SK-N-SH treated with all-trans-retinoic acid at 6 μM for 48 hours (cell line): ENCODE results near the gene CD151.
A peak's percentile ranks its signal among the peaks of the same experiment; 100 is the strongest.

Experiments used
- ATAC-seq: fragments of 200-7000 bp; cut with Tn5 transposase; 3 replicates; pipeline ENCODE4 v1.9.1; 2020; ENCODE audit warnings: mild to moderate bottlenecking, moderate library complexity
- ARNTL ChIP-seq: fragments of 450-650 bp; formaldehyde crosslinking; IDR thresholded peaks from 2 replicates; pipeline ENCODE4 v1.5.0; 2020; ENCODE audit warnings: low read depth, mild to moderate bottlenecking, moderate library complexity, borderline replicate concordance
- BACH2 ChIP-seq: fragments of 250-450 bp; sonication (Bioruptor Pico); IDR thresholded peaks from 2 replicates; pipeline ENCODE4 v1.9.0; 2021; ENCODE audit warnings: mild to moderate bottlenecking, borderline replicate concordance
- ESRRG ChIP-seq: fragments of 250-450 bp; sonication (Bioruptor Pico); IDR thresholded peaks from 2 replicates; pipeline ENCODE4 v1.6.1; 2021; ENCODE audit warnings: mild to moderate bottlenecking
- GLIS3 ChIP-seq: fragments of 250-450 bp; sonication (Bioruptor Pico); IDR thresholded peaks from 2 replicates; pipeline ENCODE4 v1.5.0; 2020; ENCODE audit warnings: mild to moderate bottlenecking, moderate library complexity
- ISL1 ChIP-seq: fragments of 250-450 bp; sonication (Bioruptor Pico); IDR thresholded peaks from 2 replicates; pipeline ENCODE4 v2.1.2; 2022; ENCODE audit warnings: mild to moderate bottlenecking, moderate library complexity
- OSR1 ChIP-seq: fragments of 250-450 bp; sonication (Bioruptor Pico); IDR thresholded peaks from 2 replicates; pipeline ENCODE4 v1.8.0; 2022; ENCODE audit warnings: moderate library complexity, mild to moderate bottlenecking, inconsistent platforms
- PPARA ChIP-seq: fragments of 250-450 bp; sonication (Bioruptor Pico); IDR thresholded peaks from 2 replicates; pipeline ENCODE4 v1.5.0; 2020; ENCODE audit warnings: mild to moderate bottlenecking, borderline replicate concordance
- RARB ChIP-seq: fragments of 250-450 bp; sonication (Bioruptor Pico); IDR thresholded peaks from 2 replicates; pipeline ENCODE4 v1.8.0; 2021; ENCODE audit warnings: mild to moderate bottlenecking, moderate library complexity
- SNAI2 ChIP-seq: fragments of 250-450 bp; sonication (Bioruptor Pico); IDR thresholded peaks from 2 replicates; pipeline ENCODE4 v1.5.0; 2020; ENCODE audit warnings: mild to moderate bottlenecking, moderate library complexity
- ZC3H10 ChIP-seq: fragments of 250-450 bp; sonication (Bioruptor Pico); IDR thresholded peaks from 2 replicates; pipeline ENCODE4 v1.5.1; 2021; ENCODE audit warnings: mild to moderate bottlenecking, moderate library complexity
- ZFP3 ChIP-seq: fragments of 250-450 bp; sonication (Bioruptor Pico); IDR thresholded peaks from 2 replicates; pipeline ENCODE4 v1.5.0; 2020; ENCODE audit warnings: mild to moderate bottlenecking, moderate library complexity
- ZFP30 ChIP-seq: fragments of 450-650 bp; formaldehyde crosslinking; IDR thresholded peaks from 2 replicates; pipeline ENCODE4 v1.5.0; 2022; ENCODE audit warnings: mild to moderate bottlenecking, moderate library complexity
- ZNF70 ChIP-seq: fragments of 450-650 bp; formaldehyde crosslinking; IDR thresholded peaks from 2 replicates; pipeline ENCODE4 v1.5.0; 2020; ENCODE audit warnings: mild to moderate bottlenecking, moderate library complexity
- ZNF8 ChIP-seq: fragments of 450-650 bp; formaldehyde crosslinking; IDR thresholded peaks from 2 replicates; pipeline ENCODE4 v1.5.0; 2020; ENCODE audit warnings: mild to moderate bottlenecking, moderate library complexity
- TF ChIP-seq, protein P1 (sequence below): fragments of 250-450 bp; sonication (Bioruptor Pico); IDR thresholded peaks from 2 replicates; pipeline ENCODE4 v1.5.0; 2020; ENCODE audit warnings: mild to moderate bottlenecking, moderate library complexity
- TF ChIP-seq, protein P2 (sequence below): fragments of 250-450 bp; sonication (Bioruptor Pico); IDR thresholded peaks from 2 replicates; pipeline ENCODE4 v1.5.1; 2020; ENCODE audit warnings: low read depth, mild to moderate bottlenecking, moderate library complexity
- TF ChIP-seq, protein P3 (sequence below): fragments of 250-450 bp; sonication (Bioruptor Pico); IDR thresholded peaks from 2 replicates; pipeline ENCODE4 v1.8.0; 2021; ENCODE audit warnings: low read depth, mild to moderate bottlenecking, moderate library complexity, borderline replicate concordance
- TF ChIP-seq, protein P4 (sequence below): fragments of 250-450 bp; sonication (Bioruptor Pico); IDR thresholded peaks from 2 replicates; pipeline ENCODE4 v1.8.0; 2020; ENCODE audit warnings: mild to moderate bottlenecking, moderate library complexity, borderline replicate concordance

The CD151 gene

DNA sequence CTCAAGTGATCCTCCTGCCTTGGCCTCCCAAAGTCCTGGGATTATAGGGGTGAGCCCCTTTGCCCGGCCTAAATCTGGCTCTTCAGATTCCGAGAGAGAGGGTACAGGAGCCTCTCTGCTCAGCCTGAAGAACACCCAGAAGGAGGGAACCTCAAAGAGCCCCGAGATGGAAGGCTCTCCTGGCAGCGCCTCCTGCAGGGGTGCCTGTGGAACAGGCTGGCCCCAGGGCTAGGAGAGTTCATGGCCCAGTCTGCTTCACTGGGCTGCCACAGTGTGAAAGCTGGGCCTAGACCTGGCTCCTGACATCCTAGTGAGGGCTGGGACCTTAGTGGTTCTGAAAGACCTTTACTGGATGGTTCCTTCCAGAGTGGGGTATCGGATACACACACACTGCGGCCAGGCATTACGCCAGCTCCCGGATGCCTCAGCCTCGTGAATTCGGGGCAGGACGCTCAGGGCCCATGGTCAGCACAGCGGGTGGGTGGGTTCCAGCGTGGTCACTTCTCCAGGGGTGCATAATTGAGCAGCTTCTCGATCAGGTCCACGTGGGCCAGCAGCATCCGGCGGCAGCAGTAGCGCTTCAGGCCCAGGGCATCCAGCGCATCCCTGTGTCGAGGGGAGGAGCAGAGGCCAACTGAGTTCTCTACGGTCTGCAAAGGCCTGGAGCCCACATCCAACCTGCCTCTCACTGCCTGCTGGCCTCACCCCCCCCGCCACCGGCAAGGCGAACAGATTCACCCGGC lies 7.3 kb downstream of the CD151 start:
- TF ChIP-seq ARNTL (CRISPR knock-in tag) (no peak), ESRRG (CRISPR knock-in tag) (no peak), ZNF70 (CRISPR knock-in tag) (no peak), SNAI2 (CRISPR knock-in tag) (no peak), ISL1 (CRISPR knock-in tag) (no peak), ZFP30 (CRISPR knock-in tag) (no peak), ZFP3 (CRISPR knock-in tag) (no peak), RARB (CRISPR knock-in tag) (no peak), ZC3H10 (no peak), ZNF8 (CRISPR knock-in tag) (no peak), PPARA (CRISPR knock-in tag) (no peak)
- TF ChIP-seq, protein P1, sequence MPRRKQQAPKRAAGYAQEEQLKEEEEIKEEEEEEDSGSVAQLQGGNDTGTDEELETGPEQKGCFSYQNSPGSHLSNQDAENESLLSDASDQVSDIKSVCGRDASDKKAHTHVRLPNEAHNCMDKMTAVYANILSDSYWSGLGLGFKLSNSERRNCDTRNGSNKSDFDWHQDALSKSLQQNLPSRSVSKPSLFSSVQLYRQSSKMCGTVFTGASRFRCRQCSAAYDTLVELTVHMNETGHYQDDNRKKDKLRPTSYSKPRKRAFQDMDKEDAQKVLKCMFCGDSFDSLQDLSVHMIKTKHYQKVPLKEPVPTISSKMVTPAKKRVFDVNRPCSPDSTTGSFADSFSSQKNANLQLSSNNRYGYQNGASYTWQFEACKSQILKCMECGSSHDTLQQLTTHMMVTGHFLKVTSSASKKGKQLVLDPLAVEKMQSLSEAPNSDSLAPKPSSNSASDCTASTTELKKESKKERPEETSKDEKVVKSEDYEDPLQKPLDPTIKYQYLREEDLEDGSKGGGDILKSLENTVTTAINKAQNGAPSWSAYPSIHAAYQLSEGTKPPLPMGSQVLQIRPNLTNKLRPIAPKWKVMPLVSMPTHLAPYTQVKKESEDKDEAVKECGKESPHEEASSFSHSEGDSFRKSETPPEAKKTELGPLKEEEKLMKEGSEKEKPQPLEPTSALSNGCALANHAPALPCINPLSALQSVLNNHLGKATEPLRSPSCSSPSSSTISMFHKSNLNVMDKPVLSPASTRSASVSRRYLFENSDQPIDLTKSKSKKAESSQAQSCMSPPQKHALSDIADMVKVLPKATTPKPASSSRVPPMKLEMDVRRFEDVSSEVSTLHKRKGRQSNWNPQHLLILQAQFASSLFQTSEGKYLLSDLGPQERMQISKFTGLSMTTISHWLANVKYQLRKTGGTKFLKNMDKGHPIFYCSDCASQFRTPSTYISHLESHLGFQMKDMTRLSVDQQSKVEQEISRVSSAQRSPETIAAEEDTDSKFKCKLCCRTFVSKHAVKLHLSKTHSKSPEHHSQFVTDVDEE (CRISPR knock-in tag): no peak
- TF ChIP-seq, protein P2, sequence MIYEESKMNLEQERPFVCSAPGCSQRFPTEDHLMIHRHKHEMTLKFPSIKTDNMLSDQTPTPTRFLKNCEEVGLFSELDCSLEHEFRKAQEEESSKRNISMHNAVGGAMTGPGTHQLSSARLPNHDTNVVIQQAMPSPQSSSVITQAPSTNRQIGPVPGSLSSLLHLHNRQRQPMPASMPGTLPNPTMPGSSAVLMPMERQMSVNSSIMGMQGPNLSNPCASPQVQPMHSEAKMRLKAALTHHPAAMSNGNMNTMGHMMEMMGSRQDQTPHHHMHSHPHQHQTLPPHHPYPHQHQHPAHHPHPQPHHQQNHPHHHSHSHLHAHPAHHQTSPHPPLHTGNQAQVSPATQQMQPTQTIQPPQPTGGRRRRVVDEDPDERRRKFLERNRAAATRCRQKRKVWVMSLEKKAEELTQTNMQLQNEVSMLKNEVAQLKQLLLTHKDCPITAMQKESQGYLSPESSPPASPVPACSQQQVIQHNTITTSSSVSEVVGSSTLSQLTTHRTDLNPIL (CRISPR knock-in tag): no peak
- TF ChIP-seq, protein P3, sequence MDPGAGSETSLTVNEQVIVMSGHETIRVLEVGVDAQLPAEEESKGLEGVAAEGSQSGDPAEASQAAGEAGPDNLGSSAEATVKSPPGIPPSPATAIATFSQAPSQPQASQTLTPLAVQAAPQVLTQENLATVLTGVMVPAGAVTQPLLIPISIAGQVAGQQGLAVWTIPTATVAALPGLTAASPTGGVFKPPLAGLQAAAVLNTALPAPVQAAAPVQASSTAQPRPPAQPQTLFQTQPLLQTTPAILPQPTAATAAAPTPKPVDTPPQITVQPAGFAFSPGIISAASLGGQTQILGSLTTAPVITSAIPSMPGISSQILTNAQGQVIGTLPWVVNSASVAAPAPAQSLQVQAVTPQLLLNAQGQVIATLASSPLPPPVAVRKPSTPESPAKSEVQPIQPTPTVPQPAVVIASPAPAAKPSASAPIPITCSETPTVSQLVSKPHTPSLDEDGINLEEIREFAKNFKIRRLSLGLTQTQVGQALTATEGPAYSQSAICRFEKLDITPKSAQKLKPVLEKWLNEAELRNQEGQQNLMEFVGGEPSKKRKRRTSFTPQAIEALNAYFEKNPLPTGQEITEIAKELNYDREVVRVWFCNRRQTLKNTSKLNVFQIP (CRISPR knock-in tag): no peak
- no peak for ATAC-seq

DNA sequence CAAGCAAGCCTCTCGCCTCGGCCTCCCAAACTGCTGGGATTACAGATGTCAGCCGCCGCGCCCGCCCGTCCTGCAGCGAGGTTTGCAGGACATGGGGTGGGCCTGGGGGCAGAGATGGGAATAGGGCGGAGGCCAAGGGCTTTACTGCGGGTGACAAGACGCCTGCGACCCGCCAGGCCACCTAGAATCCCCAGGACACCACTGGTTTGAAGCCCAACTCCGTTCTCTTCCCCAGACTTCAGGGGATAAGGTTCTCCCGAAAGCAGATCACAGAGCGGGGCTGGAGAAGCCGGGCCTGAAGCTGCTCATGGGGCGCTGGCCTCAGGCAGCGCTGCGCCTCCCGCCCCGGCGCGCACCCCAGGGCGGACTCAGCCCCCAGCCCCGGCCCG lies 9.2 kb downstream of the CD151 start:
- peak; percentile 0; the same call in 2 of the 3 replicates for ATAC-seq
- TF ChIP-seq, protein P1 (CRISPR knock-in tag): no peak
- TF ChIP-seq, protein P4, sequence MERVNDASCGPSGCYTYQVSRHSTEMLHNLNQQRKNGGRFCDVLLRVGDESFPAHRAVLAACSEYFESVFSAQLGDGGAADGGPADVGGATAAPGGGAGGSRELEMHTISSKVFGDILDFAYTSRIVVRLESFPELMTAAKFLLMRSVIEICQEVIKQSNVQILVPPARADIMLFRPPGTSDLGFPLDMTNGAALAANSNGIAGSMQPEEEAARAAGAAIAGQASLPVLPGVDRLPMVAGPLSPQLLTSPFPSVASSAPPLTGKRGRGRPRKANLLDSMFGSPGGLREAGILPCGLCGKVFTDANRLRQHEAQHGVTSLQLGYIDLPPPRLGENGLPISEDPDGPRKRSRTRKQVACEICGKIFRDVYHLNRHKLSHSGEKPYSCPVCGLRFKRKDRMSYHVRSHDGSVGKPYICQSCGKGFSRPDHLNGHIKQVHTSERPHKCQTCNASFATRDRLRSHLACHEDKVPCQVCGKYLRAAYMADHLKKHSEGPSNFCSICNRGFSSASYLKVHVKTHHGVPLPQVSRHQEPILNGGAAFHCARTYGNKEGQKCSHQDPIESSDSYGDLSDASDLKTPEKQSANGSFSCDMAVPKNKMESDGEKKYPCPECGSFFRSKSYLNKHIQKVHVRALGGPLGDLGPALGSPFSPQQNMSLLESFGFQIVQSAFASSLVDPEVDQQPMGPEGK (CRISPR knock-in tag): no peak
- TF ChIP-seq ISL1 (CRISPR knock-in tag): no peak
- TF ChIP-seq GLIS3 (CRISPR knock-in tag): peak; percentile 44; the same call in 1 of the 2 replicates
- TF ChIP-seq BACH2 (CRISPR knock-in tag): no peak

DNA sequence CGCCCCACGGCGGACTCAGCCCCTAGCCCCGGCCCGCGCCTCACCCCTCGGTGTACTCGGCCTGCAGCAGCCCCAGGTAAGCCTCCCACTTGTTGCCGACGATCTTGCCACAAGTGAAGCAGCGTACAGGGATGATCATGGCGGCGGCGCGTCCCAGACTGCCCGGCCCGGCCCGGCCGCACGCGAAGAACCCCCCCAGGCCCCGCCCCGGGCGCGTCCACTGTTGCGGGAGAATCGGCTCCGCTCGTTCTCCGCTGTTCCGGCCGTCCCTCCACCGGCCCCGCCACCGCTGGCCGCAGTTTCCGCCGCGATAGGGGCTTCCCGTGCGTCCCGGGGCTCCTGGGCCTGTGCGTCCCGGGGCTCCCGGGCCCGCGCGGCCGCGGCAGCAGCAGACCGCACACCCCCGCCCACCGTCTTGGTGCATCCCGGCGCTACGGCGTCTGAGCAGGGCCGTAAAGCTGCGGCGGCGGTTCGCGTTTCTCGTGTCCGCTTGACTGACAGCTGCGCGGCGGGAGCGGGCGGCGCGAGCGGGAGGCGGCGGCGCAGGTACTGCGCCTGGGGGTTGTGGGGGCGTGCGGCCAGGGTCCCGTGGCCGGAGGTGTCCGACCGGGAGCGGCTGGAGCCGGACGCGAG lies 9.7 kb downstream of the CD151 start, which contains the start of the genes POLR2L and TSPAN4:
POLR2L (minus strand) TSS at position 160 of the 633 bp plus-strand sequence; CDS start at position 139, 21 bp downstream.
TSPAN4 (plus strand) TSS at position 483 of the 633 bp plus-strand sequence. CDS start 7,453 bp downstream, outside the sequence.
- TF ChIP-seq OSR1 (CRISPR knock-in tag): no peak
- peak; percentile 30 for ATAC-seq
